LNCAP (cell line): ENCODE measurements around the gene CYBB.

Source experiments
- TF ChIP-seq, protein P1 (sequence below): fragments of 450-650 bp; IDR thresholded peaks from 2 replicates; pipeline ENCODE4 v1.5.1; 2017; ENCODE audit warnings: mild to moderate bottlenecking

Gene CYBB

DNA sequence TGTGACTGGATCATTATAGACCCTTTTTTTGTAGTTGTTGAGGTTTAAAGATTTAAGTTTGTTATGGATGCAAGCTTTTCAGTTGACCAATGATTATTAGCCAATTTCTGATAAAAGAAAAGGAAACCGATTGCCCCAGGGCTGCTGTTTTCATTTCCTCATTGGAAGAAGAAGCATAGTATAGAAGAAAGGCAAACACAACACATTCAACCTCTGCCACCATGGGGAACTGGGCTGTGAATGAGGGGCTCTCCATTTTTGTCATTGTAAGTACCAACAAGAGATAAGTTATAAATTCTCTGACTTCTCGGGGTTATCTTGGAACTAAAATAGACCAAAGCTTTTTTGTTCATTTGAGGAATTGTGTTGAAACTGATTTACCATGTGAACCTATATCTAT, at the start of gene CYBB:
CYBB (plus strand) TSS at position 203 of the 400 bp plus-strand sequence; CDS start at position 222, 19 bp downstream.
- TF ChIP-seq, protein P1, sequence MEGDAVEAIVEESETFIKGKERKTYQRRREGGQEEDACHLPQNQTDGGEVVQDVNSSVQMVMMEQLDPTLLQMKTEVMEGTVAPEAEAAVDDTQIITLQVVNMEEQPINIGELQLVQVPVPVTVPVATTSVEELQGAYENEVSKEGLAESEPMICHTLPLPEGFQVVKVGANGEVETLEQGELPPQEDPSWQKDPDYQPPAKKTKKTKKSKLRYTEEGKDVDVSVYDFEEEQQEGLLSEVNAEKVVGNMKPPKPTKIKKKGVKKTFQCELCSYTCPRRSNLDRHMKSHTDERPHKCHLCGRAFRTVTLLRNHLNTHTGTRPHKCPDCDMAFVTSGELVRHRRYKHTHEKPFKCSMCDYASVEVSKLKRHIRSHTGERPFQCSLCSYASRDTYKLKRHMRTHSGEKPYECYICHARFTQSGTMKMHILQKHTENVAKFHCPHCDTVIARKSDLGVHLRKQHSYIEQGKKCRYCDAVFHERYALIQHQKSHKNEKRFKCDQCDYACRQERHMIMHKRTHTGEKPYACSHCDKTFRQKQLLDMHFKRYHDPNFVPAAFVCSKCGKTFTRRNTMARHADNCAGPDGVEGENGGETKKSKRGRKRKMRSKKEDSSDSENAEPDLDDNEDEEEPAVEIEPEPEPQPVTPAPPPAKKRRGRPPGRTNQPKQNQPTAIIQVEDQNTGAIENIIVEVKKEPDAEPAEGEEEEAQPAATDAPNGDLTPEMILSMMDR: no peak

GRCh38 chrX:37745354-37745753, 34.5 kb upstream of the CYBB start:
- TF ChIP-seq, protein P1: peak; percentile 61

DNA sequence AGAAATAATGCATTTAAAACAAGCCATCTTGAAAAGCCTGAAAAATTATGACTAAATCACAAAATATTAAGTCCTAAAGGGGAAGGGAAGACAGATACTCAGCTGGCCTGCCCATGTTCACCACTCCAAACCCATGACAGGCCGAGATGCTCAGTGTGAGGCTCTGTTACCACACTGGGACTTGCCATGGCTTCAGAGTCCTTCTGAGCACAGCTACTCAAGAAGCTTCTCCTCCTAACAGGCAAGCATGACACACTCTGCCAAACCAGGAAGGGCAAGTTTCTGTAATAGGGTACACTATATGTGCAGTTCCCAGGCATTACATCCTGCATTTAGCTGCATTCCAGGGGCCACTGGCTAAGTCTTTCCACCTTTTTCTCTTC, 34.0 kb upstream of the CYBB start:
- TF ChIP-seq, protein P1: no peak

GRCh38 chrX:37746218-37746941, 33.5 kb upstream of the CYBB start:
- TF ChIP-seq, protein P1: no peak

DNA sequence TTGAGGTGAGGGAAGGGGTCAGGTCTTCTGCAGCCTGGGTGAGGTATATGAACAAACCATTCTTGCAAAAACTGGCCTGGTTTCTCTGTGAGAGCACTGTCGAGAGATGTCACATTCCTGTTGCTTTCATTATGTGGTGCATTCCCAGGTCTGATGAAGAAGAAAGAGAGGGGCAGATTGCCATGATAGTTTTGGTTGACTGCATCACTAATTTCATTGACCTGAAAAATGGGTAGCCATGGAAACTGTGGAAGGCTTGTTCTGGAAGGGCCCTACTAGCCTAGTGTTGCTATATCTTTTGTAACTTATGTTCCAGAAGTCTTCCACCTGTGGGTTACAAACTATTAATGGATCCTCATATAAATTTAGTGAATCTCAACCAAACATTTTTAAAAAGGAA, 32.9 kb upstream of the CYBB start:
- TF ChIP-seq, protein P1: no peak

GRCh38 chrX:37752281-37752680, 27.6 kb upstream of the CYBB start:
- TF ChIP-seq, protein P1: no peak

- TF ChIP-seq, protein P1: no peak
These were observed 26.9 kb upstream of the CYBB start for GRCh38 chrX:37752936-37753335.

- TF ChIP-seq, protein P1: no peak
These were observed 26.5 kb upstream of the CYBB start for GRCh38 chrX:37753384-37753783.
